Measurements from ENCODE around the gene POU6F2.

- TF ChIP-seq POLR2A (IDR thresholded peaks at IDR 0.05) (no peak), CTCF (IDR thresholded peaks at IDR 0.05) (no peak)
Measured at GRCh38 chr7:39252916-39253315, 275.2 kb downstream of the POU6F2 start.
